ENCODE measurements around the gene MTSS2.

Gene MTSS2

GRCh38 chr16:70650216-70650615 lies 35.6 kb downstream of the MTSS2 start (continued):
- TF ChIP-seq ZBTB1 (tag by site-specific recombination; IDR thresholded peaks at IDR 0.05) = no peak
- TF ChIP-seq ZBTB49 (tag by site-specific recombination; IDR thresholded peaks at IDR 0.05; ENCODE audit: low read depth) = no peak
- no peak for TF ChIP-seq ZNF362 (tag by site-specific recombination; IDR thresholded peaks at IDR 0.05)
- no peak for TF ChIP-seq ZNF341 (tag by site-specific recombination; IDR thresholded peaks at IDR 0.05; ENCODE audit: low read depth)
- TF ChIP-seq ZSCAN16 (tag by site-specific recombination; IDR thresholded peaks at IDR 0.05) = no peak
- no peak for TF ChIP-seq KLF1 (tag by site-specific recombination; IDR thresholded peaks at IDR 0.05)
- TF ChIP-seq ZNF211 (tag by site-specific recombination; IDR thresholded peaks at IDR 0.05; ENCODE audit: low read depth) = no peak

GRCh38 chr16:70649300-70649699 lies 36.6 kb downstream of the MTSS2 start:
- no peaks in the 10 kb centered on the region for H3K4me1 ChIP-seq (ENCODE audit: control insufficient read depth, insufficient read depth, low read length)
- CTCF ChIA-PET = no interaction called here

More at GRCh38 chr16:70649300-70649699, 36.6 kb downstream of the MTSS2 start:
- POLR2A ChIA-PET = no interaction called here
- H3K27ac ChIP-seq (ENCODE audit: extremely low read depth, low read depth, low read length) = no peak overlapping the region
- no peak overlapping the region for H3K4me3 ChIP-seq (ENCODE audit: low read depth, low read length)
- H3K36me3 ChIP-seq (ENCODE audit: control insufficient read depth in 2 of 2, insufficient read depth in 1 of 2, low read length in 2 of 2) = no peaks in the 10 kb centered on the region
- no peaks in the 10 kb centered on the region for H3K9me3 ChIP-seq (ENCODE audit: control insufficient read depth, insufficient read depth, low read depth, low read length)
- no peak for TF ChIP-seq ZNF24 (tag by site-specific recombination; IDR thresholded peaks at IDR 0.05)
- TF ChIP-seq PRDM1 (tag by site-specific recombination; IDR thresholded peaks at IDR 0.05) = no peak
- TF ChIP-seq ZNF645 (tag by site-specific recombination; IDR thresholded peaks at IDR 0.05) = no peak
- no peak for TF ChIP-seq TCF7L2 (IDR thresholded peaks at IDR 0.05; ENCODE audit: borderline replicate concordance, low read depth, low read length)
- TF ChIP-seq ZFP3 (tag by site-specific recombination; IDR thresholded peaks at IDR 0.05; ENCODE audit: low read depth) = no peak
- TF ChIP-seq WT1 (tag by site-specific recombination; IDR thresholded peaks at IDR 0.05) = no peak
- no peak for TF ChIP-seq IKZF3 (tag by site-specific recombination; IDR thresholded peaks at IDR 0.05)
- TF ChIP-seq ZNF280C (tag by site-specific recombination; IDR thresholded peaks at IDR 0.05) = no peak
- no peak for TF ChIP-seq ZNF777 (tag by site-specific recombination; IDR thresholded peaks at IDR 0.05; ENCODE audit: borderline replicate concordance)
- no peak for TF ChIP-seq ZNF341 (tag by site-specific recombination; IDR thresholded peaks at IDR 0.05; ENCODE audit: low read depth)
- no peak for TF ChIP-seq ZNF580 (tag by site-specific recombination; IDR thresholded peaks at IDR 0.05)
- no peak for TF ChIP-seq YY2 (tag by site-specific recombination; IDR thresholded peaks at IDR 0.05)
- TF ChIP-seq ZNF626 (tag by site-specific recombination; IDR thresholded peaks at IDR 0.05) = no peak
- no peak for TF ChIP-seq KLF8 (tag by site-specific recombination; IDR thresholded peaks at IDR 0.05)
- no peak for TF ChIP-seq ZEB2 (tag by site-specific recombination; IDR thresholded peaks at IDR 0.05)
- TF ChIP-seq ZNF768 (tag by site-specific recombination; IDR thresholded peaks at IDR 0.05) = no peak
- TF ChIP-seq HOXD13 (CRISPR knock-in tag; IDR thresholded peaks at IDR 0.05; ENCODE audit: borderline replicate concordance) = no peak
- no peak for TF ChIP-seq GLIS2 (tag by site-specific recombination; IDR thresholded peaks at IDR 0.05)
- TF ChIP-seq AEBP2 (tag by site-specific recombination; IDR thresholded peaks at IDR 0.05; ENCODE audit: borderline replicate concordance) = no peak
- no peak for TF ChIP-seq ZNF530 (tag by site-specific recombination; IDR thresholded peaks at IDR 0.05; ENCODE audit: low read depth)
